Measurements from ENCODE around the gene TMEM164. TPM values are rescaled to one million over a fixed set of nuclear protein-coding genes. Genes with fewer than 3 reads are reported as not detected.

Gene TMEM164
- total RNA-seq, 2 donors from 2014 or later, result 18.0 to 20.2 TPM

GRCh38 chrX:110004215-110004614, 1.3 kb downstream of the TMEM164 start:
- Histone ChIP-seq H3K36me3 (no peaks in the 10 kb centered on the region), H3K27me3 (replicated peaks; ENCODE audit: insufficient read depth) (no peaks in the 10 kb centered on the region), H3K9me3 (no peaks in the 10 kb centered on the region), H3K4me1 (ENCODE audit: control insufficient read depth in 1 of 2, low read depth in 2 of 2) (peaks cover 3 to 24% of the 10 kb centered on the region in 2 donors), H3K27ac (peak overlapping the region in 1 of 2 donors; percentile 73), H3K4me3 (peak overlapping the region; percentile 76)
- no peak for DNase-seq (ENCODE audit: low spot score)
- TF ChIP-seq CTCF (IDR thresholded peaks at IDR 0.05), result no peak
- no peak for ATAC-seq (ENCODE audit: insufficient number of reproducible peaks, low FRiP score, low read depth)

- no peak for TF ChIP-seq CTCF (IDR thresholded peaks at IDR 0.05)
- Histone ChIP-seq H3K4me3 (peak overlapping the region; percentile 76), H3K9me3 (no peaks in the 10 kb centered on the region), H3K27ac (peak overlapping the region in 1 of 2 donors; percentile 73), H3K36me3 (no peaks in the 10 kb centered on the region), H3K27me3 (replicated peaks; ENCODE audit: insufficient read depth) (no peaks in the 10 kb centered on the region), H3K4me1 (ENCODE audit: control insufficient read depth in 1 of 2, low read depth in 2 of 2) (peaks cover 3 to 24% of the 10 kb centered on the region in 2 donors)
- ATAC-seq (ENCODE audit: insufficient number of reproducible peaks, low FRiP score, low read depth) (no peak), DNase-seq (ENCODE audit: low spot score) (no peak)
Observed at GRCh38 chrX:110004731-110005369, 1.9 kb downstream of the TMEM164 start.

- Histone ChIP-seq H3K27me3 (replicated peaks; ENCODE audit: insufficient read depth) (no peaks in the 10 kb centered on the region), H3K4me3 (no peak overlapping the region), H3K4me1 (ENCODE audit: control insufficient read depth in 1 of 2, low read depth in 2 of 2) (peaks cover 3 to 24% of the 10 kb centered on the region in 2 donors), H3K9me3 (no peaks in the 10 kb centered on the region), H3K36me3 (no peaks in the 10 kb centered on the region), H3K27ac (no peak overlapping the region)
- no peak for ATAC-seq (ENCODE audit: insufficient number of reproducible peaks, low FRiP score, low read depth)
- TF ChIP-seq CTCF (IDR thresholded peaks at IDR 0.05), result no peak
- DNase-seq (ENCODE audit: low spot score), result no peak
Observed at GRCh38 chrX:110006161-110006560, 3.2 kb downstream of the TMEM164 start.

- no peak for TF ChIP-seq CTCF (IDR thresholded peaks at IDR 0.05)
- no peak for ATAC-seq (ENCODE audit: insufficient number of reproducible peaks, low FRiP score, low read depth)
Observed at GRCh38 chrX:110006821-110007375, 4.0 kb downstream of the TMEM164 start.

GRCh38 chrX:110008011-110008635, 5.2 kb downstream of the TMEM164 start:
- Histone ChIP-seq H3K4me3 (no peak overlapping the region), H3K27ac (no peak overlapping the region), H3K27me3 (replicated peaks; ENCODE audit: insufficient read depth) (no peaks in the 10 kb centered on the region), H3K9me3 (no peaks in the 10 kb centered on the region), H3K4me1 (ENCODE audit: control insufficient read depth in 1 of 2, low read depth in 2 of 2) (peaks cover 3 to 24% of the 10 kb centered on the region in 2 donors), H3K36me3 (no peaks in the 10 kb centered on the region)
- ATAC-seq (ENCODE audit: insufficient number of reproducible peaks, low FRiP score, low read depth) (no peak), DNase-seq (ENCODE audit: low spot score) (no peak)
- TF ChIP-seq CTCF (IDR thresholded peaks at IDR 0.05), result no peak

More at GRCh38 chrX:110006821-110007375, 4.0 kb downstream of the TMEM164 start:
- Histone ChIP-seq H3K4me3 (no peak overlapping the region), H3K27ac (no peak overlapping the region), H3K36me3 (no peaks in the 10 kb centered on the region), H3K27me3 (replicated peaks; ENCODE audit: insufficient read depth) (no peaks in the 10 kb centered on the region), H3K4me1 (ENCODE audit: control insufficient read depth in 1 of 2, low read depth in 2 of 2) (peaks cover 3 to 24% of the 10 kb centered on the region in 2 donors), H3K9me3 (no peaks in the 10 kb centered on the region)
- no peak for DNase-seq (ENCODE audit: low spot score)

All from thoracic aorta (tissue), 2 donors.